GM19328 (cell line): Measurements from ENCODE around the gene PNPLA4.
A peak's percentile ranks its signal among the peaks of the same experiment; 100 is the strongest.

Experiments used
- ATAC-seq: cut with Tn5 transposase; IDR thresholded peaks from one replicate; pipeline ENCODE4 v1.9.1; 2021; ENCODE audit warnings: mild to moderate bottlenecking, moderate library complexity; ENCODE audit not compliant: unreplicated experiment

Gene PNPLA4, protein sequence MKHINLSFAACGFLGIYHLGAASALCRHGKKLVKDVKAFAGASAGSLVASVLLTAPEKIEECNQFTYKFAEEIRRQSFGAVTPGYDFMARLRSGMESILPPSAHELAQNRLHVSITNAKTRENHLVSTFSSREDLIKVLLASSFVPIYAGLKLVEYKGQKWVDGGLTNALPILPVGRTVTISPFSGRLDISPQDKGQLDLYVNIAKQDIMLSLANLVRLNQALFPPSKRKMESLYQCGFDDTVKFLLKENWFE

DNA sequence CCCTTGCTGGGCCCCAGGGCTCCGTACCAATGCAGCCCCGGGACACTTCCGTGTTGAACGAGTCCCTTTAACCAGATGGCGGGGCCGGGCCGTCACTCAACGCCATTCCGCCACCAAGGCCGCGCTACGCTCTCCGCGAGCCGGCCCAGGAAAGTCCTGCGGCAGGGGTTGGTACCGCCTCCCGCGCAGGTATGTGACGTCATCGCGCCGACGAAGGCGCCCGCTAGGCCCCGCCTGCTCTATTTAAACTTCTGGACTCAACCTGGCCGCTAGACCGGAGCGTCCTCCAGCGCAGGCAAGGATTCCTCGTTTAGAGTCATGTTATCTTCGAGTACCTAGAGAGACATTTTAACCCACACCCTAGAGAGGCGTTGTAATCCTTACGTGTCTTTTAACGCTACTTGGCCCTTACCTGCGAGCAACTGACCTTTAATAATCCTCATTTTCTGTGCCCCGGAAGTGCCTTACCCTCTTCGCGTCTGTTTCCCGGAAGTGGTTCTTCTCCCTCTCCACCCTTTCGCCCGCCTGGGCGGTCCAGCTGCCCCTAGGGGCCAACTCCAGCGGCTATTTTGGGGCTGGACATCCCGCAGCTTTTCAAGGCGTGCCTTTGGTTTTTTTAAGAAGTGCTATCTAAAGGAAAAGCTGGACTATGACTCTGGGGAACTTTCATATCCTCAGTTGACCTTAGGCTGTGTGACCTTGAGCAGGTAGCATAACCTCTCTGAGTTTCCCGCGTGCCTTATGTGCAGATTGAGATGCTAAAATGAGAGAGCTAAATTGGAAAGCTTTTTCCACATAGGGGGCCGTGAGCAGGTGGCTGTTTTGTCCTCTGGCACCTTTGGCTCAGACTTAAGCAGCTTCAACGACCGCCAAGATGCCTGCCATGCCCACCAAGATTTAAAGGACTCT, at the start of gene PNPLA4:
PNPLA4 (minus strand) TSS at position 155 of the 909 bp plus-strand sequence. CDS start 1,294 bp downstream, outside the sequence.
- peak; percentile 91 for ATAC-seq

DNA sequence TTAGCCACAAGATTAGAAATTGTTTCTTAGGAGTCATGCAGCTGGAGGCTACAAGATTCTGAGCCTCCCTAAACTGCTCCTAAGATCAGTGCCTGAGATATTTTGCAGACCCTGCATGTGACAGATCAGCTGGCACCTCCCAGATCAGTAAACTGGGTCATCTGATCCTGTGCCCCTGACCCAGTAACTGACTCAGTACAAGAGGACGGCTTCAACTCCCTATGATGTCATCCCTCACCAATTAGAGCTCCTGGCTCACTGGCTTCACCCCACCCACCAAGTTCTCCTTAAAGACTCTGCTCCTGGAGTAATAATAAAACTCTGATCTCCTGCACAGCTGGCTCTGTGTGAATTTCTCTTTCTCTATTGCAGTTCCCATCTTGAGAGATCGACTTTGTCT, 45.4 kb upstream of the PNPLA4 start:
- ATAC-seq, result no peak

DNA sequence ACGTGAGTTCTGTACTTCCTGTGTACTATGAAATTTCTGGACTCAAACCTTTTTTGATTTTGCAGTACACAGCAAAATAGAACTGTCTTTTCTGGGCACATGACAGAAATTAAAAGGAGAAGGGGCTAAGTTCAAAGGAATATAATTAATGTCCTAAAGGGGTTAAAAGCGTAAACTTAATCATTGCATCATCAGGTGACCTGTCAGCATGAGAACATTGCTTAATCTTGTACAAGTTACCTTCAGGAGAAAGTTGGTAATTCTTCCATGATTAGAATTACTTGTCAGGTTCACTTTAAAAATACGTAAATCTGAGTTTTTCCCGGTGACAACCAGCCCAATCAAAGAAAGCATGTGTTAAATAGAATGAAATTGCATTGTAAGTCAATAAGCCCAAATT, 43.2 kb upstream of the PNPLA4 start:
- ATAC-seq, result no peak

DNA sequence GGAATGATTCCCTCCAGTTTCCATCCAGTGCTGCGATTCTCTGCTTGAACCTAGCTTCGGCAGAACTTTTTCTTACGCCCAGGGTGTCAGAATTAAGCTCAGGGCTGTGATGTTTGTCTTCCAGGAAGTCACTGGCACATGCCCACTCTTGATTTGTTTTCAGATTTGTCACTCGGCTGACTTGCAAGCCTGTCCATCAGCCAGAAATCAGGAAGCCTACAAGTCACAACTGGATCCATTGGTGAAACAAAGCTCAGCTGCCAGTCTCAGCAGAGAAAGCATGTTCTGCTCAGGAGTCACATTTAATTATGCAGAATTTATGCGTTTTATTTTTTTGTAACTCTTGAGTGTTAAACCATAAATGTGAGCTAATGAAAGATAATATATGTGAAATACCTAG, 38.2 kb upstream of the PNPLA4 start:
- no peak for ATAC-seq

DNA sequence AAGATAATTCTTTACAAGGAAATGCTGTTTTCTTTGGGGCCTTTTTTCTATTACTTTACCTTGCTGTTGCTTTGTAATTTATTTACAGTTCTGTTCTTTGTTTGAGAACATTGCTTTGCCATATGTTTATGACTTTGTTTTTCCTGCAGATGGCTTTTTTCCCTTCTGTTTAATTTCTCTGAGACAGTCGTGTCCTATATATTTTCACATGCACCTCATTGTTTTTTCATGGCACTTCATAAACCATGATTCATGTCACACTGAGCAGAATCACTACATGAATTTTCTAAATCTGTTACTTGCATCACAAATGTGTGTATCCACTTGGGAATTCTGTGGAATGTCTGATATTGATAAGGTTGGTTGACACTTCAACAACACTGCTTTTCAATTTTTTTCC, 33.0 kb upstream of the PNPLA4 start:
- no peak for ATAC-seq

DNA sequence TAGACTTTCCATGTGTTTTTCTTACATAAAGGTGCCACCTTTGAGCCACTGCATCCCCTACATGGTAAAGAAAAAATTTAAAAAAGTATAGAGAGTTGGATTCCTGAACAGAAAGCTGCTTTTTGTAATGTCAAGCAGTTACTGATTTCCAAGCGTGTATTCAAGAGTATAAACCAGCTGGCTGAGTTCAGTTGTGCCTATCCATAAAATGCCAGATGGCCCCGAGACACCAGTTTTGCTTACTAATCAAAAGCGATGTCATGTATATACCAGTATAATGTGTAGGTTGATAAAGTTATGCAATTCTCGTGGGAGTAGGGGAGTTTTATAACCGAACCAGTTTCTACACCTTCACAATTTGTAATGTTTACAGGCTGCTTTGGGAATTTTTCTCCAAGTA, 26.2 kb upstream of the PNPLA4 start:
- ATAC-seq, result no peak

DNA sequence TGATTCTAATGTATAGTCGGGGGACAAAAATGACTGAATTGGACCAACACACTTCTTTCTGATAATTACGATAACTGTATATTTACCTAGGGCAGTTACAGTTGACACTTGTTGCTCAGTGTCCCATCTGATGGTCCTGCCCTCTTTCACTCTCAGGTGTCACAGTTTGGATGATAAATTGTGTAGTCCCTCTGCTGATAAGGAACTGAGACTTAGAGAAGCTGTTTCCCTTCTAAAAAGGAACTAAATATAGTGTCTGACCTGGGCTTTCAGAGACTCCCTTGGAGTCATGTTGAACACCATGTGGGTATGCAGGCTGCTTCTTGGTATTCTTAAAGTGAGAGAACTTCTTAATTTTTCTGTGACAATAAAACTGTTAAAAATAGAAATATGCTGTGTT, 23.7 kb upstream of the PNPLA4 start:
- peak; percentile 82 for ATAC-seq

DNA sequence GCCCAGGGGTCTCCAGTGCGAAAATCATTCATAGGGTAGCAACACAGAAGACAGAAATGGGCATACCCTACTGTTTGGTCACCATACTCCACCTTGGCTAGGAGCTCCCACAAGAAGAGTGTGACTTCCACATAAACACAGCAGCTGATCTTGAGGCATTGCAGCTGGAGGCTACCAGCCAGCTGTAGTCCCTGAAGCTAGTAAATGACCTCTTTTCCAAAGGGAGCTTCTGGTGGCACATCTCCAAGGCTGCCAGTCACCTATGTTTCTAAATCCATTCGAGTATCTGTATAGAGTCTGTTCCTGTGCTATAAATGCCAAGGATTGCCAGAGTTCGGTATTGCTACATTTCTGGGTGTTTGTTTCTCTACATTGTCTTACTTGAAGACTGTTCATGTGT, 21.3 kb upstream of the PNPLA4 start:
- ATAC-seq, result no peak

DNA sequence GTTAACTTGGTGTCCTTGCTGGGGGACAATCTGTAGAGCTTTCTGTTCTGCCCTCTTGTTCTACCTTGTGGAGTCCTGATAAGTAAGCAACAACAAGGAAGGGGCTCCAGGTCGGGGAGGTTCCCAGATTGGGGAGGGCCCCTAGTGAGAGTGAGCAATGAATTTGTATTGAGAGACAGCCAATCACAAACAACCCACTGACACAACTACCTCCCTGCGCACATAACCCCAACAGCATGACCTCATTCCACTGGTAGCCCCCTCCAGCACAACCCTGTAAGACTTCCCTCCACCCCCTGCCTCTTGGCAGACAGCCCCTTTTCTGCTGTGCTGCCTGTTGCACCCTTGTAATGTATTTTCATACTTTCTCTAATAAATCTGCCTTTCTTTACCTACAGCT, 19.7 kb upstream of the PNPLA4 start:
- ATAC-seq, result no peak

DNA sequence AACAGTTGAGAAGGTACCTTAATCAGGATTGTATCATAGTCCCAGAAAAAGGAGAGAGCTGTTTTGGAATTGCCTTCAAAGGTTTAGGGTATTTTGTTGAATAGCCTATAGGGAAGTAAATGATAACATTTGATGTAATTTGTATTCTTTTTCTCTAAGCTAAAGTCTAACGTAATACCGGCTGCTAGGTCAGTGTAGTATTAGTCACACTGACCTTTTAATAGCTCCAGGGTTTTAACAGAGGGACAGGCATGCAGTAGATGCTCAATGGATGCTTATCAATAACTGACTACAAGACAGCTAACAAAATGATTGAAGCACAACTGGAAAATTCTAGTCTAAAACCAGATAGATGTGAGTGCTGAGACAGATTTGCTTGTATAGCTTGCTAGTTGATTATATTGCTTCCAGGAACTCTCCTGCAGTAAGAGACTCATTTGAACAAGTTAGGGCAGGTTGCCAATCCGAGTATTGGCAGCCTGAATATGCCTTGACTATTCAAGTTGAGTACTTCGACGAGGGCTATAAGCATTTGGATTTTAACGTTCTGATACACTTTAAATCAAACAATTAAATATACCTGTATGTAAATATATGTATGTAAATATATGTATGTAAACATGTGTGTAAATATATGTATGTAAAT, 16.5 kb upstream of the PNPLA4 start:
- ATAC-seq, result no peak

DNA sequence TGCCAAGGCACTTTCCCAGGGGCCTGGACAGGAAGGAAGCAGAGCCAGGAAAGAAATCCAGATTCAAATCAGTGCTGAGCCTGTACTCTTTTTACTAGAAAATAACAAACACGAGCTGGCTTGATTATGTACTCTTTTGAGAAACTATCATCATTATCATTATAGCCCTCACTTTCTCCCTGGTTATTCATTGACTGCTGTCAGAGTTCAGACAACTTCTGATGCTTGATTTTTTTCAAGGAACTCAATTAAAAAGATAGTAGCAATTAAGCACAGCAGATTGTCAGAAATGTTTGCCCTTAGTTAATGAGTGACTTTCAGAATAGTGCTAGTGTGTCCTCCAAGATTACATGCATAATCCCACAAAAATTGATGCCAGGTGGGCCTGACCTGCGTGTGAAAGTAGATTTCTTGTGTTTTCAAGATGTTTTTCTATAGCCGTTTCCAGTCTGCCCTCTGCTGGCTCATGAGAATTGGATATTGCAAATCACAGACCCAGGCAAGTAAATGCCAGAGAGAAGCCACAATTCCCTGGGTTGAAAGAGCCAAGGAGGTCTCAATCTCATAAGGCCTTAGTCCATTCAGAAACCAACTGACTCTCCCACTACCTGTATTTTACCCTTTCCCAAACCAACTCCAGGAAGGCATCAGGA, 14.3 kb upstream of the PNPLA4 start:
- ATAC-seq, result no peak

DNA sequence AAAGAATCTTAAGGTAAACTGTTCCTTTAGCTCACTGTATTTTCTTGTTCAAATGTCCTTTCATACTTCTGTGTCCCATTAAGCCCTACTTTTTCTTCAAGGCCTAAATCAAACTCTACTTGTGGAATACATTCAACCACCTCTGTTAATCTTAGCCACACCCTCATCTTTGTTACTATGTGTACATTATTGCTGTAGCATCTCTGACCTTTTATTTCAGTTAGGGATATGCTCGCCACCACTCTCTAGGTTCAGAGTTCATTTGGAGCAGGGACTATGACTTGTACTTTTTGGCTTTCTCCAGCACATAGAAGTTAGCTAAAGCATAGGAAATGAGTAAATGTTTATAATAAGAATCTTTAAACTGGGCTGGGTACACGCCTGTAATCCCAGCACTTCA, 6.8 kb upstream of the PNPLA4 start:
- no peak for ATAC-seq

DNA sequence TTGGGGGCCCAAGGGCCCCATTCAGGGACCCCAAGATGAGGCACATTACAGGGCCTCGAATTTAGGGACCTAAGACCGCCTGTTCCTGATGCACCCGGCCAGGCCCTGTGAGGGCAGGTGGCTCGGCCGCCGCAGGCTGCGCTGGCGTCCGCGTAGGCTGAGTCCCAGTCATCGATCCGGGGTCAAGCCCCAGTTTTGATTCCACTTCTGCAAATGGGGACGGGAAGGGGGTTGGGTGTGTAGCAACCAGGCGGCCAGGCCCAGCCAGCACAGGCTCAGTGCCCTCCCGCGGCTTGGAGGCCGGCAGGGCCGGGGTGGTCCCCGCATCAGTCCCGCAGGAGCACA, 327 bp downstream of the PNPLA4 start:
- no peak for ATAC-seq

DNA sequence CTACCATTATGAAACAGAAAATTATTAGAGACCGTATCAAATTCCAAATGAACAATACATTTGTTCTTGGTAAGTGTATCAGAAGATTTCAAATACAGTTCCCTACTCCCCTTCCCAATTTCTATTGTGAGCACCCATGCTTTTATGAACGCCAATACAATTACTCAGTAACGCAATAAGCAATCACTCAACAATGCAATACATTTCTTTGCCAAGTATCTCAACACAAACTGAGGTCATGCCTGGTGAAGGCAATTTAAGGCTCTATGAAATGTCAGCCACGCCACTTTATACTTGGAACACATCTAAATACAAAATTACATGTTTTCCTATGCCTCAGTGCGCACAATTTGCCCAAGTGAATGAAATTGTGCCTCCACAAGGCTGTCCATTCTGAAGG, 712 bp downstream of the PNPLA4 start:
- ATAC-seq, result no peak

DNA sequence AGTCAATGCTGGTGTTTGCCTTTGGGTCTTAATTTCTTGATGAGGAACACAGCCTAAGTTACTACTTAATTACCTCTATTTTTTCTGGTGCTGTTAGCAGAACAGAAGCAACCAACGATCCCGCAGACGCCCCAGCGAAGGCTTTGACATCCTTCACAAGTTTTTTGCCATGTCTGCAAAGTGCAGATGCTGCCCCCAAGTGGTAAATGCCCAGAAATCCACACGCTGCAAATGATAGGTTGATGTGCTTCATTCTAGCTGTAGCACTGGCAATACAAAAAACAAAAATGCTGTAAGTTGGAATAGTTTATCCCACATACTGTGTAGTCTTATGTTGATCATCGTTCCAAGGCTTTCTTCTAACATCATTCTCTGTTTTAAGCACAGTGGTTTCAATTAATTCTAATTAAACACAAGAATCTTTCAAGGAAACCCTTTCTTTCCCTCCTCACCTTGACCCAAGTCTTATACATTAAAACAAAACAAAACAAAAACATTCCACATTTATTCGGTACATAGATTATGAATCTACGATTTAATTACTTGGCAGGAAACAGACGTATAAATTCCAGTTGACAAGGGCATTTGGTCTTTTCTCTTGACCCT, 1.2 kb downstream of the PNPLA4 start:
- ATAC-seq, result peak; percentile 19

DNA sequence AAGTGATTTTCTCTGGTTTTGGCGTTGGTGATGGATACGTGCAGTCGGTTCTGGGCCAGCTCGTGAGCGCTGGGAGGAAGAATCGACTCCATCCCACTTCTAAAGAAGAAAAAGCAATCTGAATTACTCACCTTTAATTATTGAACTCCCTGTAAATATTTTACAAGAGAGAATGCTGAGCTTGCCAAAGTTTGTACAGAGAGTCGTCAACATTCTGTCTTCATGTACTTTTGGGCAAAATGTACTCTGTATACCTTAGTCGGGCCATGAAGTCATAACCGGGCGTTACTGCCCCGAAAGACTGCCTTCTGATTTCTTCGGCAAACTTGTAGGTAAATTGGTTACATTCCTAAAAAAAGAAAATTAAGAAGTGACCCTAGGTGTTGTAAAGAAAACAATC, 5.5 kb downstream of the PNPLA4 start:
- ATAC-seq, result no peak

DNA sequence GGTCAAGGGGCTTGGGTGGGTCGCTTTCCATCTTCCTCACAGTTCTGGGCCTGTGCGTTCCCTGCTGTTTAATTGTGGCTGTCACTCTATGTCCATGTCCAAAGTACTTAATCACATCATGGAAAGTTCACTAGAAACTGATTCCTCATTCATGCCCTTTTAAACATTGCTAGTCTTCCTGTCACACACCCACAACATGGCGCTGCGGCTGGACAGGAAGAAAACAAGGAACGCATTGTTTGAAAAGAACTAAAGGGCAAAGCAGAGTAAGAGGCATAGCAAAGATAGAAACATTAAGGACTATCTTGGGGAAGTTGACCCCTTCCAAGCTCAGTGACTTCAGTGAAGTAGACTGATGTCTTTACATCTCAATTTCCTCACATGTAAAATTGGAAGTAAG, 18.4 kb downstream of the PNPLA4 start:
- no peak for ATAC-seq

DNA sequence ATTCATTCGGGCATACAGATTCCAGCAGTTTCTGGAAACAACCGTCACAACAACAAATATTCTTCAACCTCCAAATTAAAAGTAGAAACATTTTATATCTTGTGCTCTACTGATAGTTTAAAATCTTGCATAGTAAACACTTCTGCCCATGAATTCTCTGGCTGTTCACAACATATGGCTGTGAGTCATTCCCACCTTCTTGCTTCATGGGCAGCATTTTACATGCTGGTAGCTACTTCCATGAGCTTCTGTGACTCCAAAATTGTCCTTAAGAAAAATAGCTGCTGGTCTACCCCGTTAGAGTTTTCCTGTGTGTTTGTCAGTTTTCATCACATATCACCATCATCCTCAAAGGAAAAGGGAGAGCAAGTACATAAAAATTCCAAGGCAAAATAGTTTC, 22.7 kb downstream of the PNPLA4 start:
- ATAC-seq, result no peak

DNA sequence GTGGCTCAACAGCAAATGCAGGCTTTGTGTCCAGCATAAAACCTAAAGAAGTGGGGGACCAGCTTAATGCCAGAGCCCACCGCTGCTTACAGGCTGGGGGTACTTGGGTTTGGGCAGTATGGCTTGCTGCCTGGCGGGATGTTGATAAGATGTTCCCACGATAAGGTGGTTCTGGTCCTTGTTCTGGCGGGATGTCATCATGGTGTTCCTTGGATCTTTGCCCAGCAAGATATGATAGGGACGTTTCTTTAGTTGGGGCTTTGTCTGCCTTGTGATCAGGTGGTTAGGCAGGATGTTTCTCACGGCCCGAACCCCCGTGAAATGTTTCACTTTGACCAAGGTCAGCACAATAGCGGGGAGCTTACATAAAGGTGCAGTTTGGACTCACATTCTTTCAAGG, 35.3 kb downstream of the PNPLA4 start:
- no peak for ATAC-seq

DNA sequence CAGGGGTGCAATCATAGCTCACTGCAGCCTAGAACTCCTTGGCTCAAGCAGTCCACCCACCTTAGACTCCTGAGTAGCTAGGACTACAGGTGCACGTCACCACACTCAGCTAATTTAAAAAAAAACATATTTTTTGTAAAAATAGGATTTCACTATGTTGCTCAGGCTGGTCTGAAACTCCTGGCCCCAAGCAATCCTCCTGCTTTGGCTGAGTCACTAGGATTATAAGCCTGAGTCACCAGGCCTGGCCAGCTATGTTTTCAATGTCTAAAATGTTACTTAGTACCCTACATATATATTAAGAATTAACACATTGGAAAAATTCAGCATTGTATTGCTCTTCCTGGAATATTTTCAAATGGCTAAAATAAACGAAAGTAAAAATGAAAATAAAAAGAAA, 37.5 kb downstream of the PNPLA4 start:
- no peak for ATAC-seq

DNA sequence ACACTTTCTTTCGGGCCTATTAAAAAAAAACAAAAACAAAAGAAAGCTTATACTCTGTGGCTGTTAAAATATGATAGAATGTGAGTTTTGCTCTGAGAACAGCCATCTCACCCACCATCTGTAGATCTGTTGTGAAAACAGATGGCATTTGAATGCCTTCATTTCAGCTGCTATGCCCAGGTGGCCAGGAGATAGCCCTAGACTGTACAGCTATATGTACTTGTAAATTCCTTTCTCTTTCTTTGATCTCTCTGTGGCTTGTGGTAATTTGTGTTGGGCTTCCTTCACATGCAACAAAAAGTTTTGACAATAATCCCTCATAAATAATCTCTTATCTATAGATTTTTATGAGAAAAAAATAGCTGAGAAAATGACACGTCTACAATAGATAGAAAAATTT, 38.1 kb downstream of the PNPLA4 start:
- no peak for ATAC-seq
